Hepatocyte (in vitro differentiated cells): ENCODE data around the gene PLD1.

Experiments
- EZH2 ChIP-seq: fragments of 200-600 bp; sonication (generic); IDR thresholded peaks from 2 replicates; pipeline ENCODE4 v1.6.1; 2016; ENCODE audit warnings: antibody characterized with exemption, mild to moderate bottlenecking, borderline replicate concordance
- EZH2phosphoT487 ChIP-seq: fragments of 200-600 bp; sonication (generic); IDR thresholded peaks from one replicate; pipeline ENCODE4 v1.6.1; 2018; ENCODE audit warnings: antibody characterized with exemption, mild to moderate bottlenecking, low read depth, moderate library complexity; ENCODE audit not compliant: unreplicated experiment, severe bottlenecking
- TF ChIP-seq, protein P1 (sequence below): fragments of 200-600 bp; sonication (generic); IDR thresholded peaks from 2 replicates; pipeline ENCODE4 v1.5.1; 2016; ENCODE audit warnings: antibody characterized with exemption, mild to moderate bottlenecking; ENCODE audit not compliant: poor library complexity

DNA sequence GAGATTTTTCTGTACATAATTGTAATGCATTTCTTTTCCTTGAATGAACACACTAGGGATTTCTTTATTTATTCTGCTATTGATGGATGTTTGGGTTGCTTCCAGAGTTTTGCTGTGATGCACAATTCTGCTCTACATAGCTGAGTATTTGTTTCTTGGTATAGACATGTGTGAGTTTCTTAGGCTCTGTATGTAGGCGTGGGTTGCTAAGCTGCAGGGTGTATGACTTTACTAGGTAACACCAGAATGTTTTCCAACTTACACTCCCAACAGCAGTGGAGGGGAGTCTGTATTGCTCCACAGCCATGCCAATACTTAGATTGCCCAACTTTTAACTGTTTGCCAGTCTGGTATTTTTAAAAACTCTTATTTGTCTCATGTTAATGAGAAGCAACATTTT is 194.6 kb downstream of the PLD1 start:
- TF ChIP-seq EZH2 (no peak), EZH2phosphoT487 (no peak)
- TF ChIP-seq, protein P1, sequence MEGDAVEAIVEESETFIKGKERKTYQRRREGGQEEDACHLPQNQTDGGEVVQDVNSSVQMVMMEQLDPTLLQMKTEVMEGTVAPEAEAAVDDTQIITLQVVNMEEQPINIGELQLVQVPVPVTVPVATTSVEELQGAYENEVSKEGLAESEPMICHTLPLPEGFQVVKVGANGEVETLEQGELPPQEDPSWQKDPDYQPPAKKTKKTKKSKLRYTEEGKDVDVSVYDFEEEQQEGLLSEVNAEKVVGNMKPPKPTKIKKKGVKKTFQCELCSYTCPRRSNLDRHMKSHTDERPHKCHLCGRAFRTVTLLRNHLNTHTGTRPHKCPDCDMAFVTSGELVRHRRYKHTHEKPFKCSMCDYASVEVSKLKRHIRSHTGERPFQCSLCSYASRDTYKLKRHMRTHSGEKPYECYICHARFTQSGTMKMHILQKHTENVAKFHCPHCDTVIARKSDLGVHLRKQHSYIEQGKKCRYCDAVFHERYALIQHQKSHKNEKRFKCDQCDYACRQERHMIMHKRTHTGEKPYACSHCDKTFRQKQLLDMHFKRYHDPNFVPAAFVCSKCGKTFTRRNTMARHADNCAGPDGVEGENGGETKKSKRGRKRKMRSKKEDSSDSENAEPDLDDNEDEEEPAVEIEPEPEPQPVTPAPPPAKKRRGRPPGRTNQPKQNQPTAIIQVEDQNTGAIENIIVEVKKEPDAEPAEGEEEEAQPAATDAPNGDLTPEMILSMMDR: no peak
